ENCODE results near the gene ADAMTSL1. TPM values are rescaled to one million over a fixed set of nuclear protein-coding genes. Genes with fewer than 3 reads are reported as not detected.

The ADAMTSL1 gene
- total and polyA plus RNA-seq, 2 of the 13 experiments (the other 11 are each of a cell fraction or from before 2014, with no cell fraction given) = not detected

DNA sequence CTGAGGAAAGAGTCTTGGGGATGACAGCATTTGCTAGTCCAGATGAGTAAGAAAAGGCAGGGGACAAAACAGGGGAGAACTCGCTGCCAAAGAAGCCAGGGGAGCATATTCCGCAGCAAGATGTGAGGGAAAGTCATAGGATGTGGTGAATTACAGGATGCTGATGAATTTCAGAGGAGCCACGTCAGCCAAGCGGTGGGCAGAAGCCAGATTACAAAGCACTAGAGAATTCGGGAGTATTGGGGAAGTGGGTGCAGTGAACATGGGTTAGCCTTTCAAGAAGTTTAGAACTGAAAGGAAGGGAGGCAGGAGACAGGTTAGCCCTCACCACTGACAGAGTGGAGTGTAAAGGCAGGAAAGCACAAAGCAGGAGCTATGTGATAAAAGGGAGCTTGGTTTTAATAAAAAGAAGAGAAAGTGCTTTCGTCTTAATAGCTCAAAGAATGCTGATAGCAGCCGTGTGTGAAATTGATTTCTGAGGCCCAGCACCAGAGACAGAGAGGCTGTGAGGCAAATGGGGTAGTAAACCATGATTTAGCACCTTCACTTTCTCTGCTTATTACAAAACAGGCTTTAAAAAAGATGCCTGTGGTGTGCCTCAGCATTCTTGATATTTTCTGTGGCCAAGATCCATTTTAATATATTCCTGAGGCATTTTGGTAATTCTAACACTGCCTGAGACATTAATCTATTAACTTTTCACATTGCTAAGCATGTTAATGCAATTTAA is 16.9 kb downstream of the ADAMTSL1 start:
- Histone ChIP-seq H3K9me3 (ENCODE audit: low read length) (no peaks in the 10 kb centered on the region), H3K4me3 (replicated peaks in 1 of 3; ENCODE audit: insufficient read depth in 1 of 3, low read depth in 2 of 3, low read length in 3 of 3) (no peak overlapping the region), H2AFZ (ENCODE audit: low read length) (no peak overlapping the region), H3K79me2 (ENCODE audit: insufficient read depth, low read length) (no peaks in the 10 kb centered on the region), H3K4me1 (ENCODE audit: insufficient read depth, low read length) (no peaks in the 10 kb centered on the region), H3K27ac (ENCODE audit: extremely low read length, insufficient read depth, low read length) (no peak overlapping the region), H3K27me3 (ENCODE audit: control insufficient read depth in 1 of 2, insufficient read depth in 2 of 2, low read length in 2 of 2) (no peaks in the 10 kb centered on the region), H3K9ac (ENCODE audit: insufficient read depth, low read depth, low read length) (no peak overlapping the region), H3K36me3 (replicated peaks in 1 of 2; ENCODE audit: control insufficient read depth in 1 of 2, insufficient read depth in 2 of 2, low read length in 2 of 2) (no peaks in the 10 kb centered on the region), H3K4me2 (ENCODE audit: low read depth, low read length) (no peak overlapping the region), H4K20me1 (ENCODE audit: insufficient read depth, low read length) (no peaks in the 10 kb centered on the region)
- intact Hi-C loops (cut with micrococcal nuclease; ENCODE audit: unreplicated experiment) (no loop called here), in situ Hi-C loops (cut with HindIII; ENCODE audit: extremely low pct_ligation_motif_present, low pct_unique_long_range_greater_than_20kb) (no loop called here)
- 0% methylated on average over 7 of the region's 7 CpGs for WGBS (ENCODE audit: low lambda C conversion rate)
- CTCF ChIA-PET (ENCODE audit: low intra/inter-chr PET ratio, low total read pairs) = no interaction called here
- no peak for ATAC-seq
- TF ChIP-seq RARA (CRISPR knock-in tag; IDR thresholded peaks at IDR 0.05) (no peak), ZNF382 (CRISPR knock-in tag; IDR thresholded peaks at IDR 0.05; ENCODE audit: borderline replicate concordance) (no peak), JUND (CRISPR knock-in tag; IDR thresholded peaks at IDR 0.05) (no peak), NRL (CRISPR knock-in tag; IDR thresholded peaks at IDR 0.05; ENCODE audit: borderline replicate concordance) (no peak), GTF3A (CRISPR knock-in tag; conservative IDR thresholded peaks at IDR 0.05) (no peak), ZC3H13 (CRISPR knock-in tag; IDR thresholded peaks at IDR 0.05) (no peak), KLF9 (CRISPR knock-in tag; IDR thresholded peaks at IDR 0.05; ENCODE audit: low read depth) (no peak), ZNF569 (CRISPR knock-in tag; IDR thresholded peaks at IDR 0.05; ENCODE audit: borderline replicate concordance) (no peak), HNRNPL (IDR thresholded peaks at IDR 0.05; ENCODE audit: low read depth, low read length) (no peak), ZNF552 (CRISPR knock-in tag; IDR thresholded peaks at IDR 0.05; ENCODE audit: borderline replicate concordance) (no peak), ZFP82 (CRISPR knock-in tag; IDR thresholded peaks at IDR 0.05; ENCODE audit: borderline replicate concordance) (no peak)
- TF ChIP-seq, protein P1, sequence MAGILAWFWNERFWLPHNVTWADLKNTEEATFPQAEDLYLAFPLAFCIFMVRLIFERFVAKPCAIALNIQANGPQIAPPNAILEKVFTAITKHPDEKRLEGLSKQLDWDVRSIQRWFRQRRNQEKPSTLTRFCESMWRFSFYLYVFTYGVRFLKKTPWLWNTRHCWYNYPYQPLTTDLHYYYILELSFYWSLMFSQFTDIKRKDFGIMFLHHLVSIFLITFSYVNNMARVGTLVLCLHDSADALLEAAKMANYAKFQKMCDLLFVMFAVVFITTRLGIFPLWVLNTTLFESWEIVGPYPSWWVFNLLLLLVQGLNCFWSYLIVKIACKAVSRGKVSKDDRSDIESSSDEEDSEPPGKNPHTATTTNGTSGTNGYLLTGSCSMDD (CRISPR knock-in tag; IDR thresholded peaks at IDR 0.05) = no peak
- TF ChIP-seq, protein P2, sequence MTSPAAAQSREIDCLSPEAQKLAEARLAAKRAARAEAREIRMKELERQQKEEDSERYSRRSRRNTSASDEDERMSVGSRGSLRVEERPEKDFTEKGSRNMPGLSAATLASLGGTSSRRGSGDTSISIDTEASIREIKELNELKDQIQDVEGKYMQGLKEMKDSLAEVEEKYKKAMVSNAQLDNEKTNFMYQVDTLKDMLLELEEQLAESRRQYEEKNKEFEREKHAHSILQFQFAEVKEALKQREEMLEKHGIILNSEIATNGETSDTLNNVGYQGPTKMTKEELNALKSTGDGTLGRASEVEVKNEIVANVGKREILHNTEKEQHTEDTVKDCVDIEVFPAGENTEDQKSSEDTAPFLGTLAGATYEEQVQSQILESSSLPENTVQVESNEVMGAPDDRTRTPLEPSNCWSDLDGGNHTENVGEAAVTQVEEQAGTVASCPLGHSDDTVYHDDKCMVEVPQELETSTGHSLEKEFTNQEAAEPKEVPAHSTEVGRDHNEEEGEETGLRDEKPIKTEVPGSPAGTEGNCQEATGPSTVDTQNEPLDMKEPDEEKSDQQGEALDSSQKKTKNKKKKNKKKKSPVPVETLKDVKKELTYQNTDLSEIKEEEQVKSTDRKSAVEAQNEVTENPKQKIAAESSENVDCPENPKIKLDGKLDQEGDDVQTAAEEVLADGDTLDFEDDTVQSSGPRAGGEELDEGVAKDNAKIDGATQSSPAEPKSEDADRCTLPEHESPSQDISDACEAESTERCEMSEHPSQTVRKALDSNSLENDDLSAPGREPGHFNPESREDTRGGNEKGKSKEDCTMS (CRISPR knock-in tag; conservative IDR thresholded peaks at IDR 0.05) = no peak
- TF ChIP-seq, protein P3, sequence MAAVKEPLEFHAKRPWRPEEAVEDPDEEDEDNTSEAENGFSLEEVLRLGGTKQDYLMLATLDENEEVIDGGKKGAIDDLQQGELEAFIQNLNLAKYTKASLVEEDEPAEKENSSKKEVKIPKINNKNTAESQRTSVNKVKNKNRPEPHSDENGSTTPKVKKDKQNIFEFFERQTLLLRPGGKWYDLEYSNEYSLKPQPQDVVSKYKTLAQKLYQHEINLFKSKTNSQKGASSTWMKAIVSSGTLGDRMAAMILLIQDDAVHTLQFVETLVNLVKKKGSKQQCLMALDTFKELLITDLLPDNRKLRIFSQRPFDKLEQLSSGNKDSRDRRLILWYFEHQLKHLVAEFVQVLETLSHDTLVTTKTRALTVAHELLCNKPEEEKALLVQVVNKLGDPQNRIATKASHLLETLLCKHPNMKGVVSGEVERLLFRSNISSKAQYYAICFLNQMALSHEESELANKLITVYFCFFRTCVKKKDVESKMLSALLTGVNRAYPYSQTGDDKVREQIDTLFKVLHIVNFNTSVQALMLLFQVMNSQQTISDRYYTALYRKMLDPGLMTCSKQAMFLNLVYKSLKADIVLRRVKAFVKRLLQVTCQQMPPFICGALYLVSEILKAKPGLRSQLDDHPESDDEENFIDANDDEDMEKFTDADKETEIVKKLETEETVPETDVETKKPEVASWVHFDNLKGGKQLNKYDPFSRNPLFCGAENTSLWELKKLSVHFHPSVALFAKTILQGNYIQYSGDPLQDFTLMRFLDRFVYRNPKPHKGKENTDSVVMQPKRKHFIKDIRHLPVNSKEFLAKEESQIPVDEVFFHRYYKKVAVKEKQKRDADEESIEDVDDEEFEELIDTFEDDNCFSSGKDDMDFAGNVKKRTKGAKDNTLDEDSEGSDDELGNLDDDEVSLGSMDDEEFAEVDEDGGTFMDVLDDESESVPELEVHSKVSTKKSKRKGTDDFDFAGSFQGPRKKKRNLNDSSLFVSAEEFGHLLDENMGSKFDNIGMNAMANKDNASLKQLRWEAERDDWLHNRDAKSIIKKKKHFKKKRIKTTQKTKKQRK (IDR thresholded peaks at IDR 0.05; ENCODE audit: low read length) = no peak
- TF ChIP-seq, protein P4, sequence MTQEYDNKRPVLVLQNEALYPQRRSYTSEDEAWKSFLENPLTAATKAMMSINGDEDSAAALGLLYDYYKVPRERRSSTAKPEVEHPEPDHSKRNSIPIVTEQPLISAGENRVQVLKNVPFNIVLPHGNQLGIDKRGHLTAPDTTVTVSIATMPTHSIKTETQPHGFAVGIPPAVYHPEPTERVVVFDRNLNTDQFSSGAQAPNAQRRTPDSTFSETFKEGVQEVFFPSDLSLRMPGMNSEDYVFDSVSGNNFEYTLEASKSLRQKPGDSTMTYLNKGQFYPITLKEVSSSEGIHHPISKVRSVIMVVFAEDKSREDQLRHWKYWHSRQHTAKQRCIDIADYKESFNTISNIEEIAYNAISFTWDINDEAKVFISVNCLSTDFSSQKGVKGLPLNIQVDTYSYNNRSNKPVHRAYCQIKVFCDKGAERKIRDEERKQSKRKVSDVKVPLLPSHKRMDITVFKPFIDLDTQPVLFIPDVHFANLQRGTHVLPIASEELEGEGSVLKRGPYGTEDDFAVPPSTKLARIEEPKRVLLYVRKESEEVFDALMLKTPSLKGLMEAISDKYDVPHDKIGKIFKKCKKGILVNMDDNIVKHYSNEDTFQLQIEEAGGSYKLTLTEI (CRISPR knock-in tag; conservative IDR thresholded peaks at IDR 0.05) = no peak
- no peak for DNase-seq (ENCODE audit: low spot score)
- POLR2A ChIA-PET = no interaction called here
- FAIRE-seq = no peak
- BruUV-seq (replicated peaks) = no TSS peak

Data from HepG2 (cell line).